Uterus (tissue), 2 donors: ENCODE measurements around the gene HBQ1.
"Not testable (repeated sequence)": the region's sequence is repeated elsewhere in the genome, so short reads cannot be mapped to it uniquely, and the experiment has no call there.

ENCODE experiments used
- CTCF ChIP-seq, 4 experiments: fragments of 200-600 bp in 2 of 4; fragments of 450-650 bp in 2 of 4; sonication (generic) in 2 of 4; IDR thresholded peaks; one replicate each; pipeline ENCODE4 v1.5.1; 2016 to 2019; ENCODE audit warnings: antibody characterized with exemption in 4 of 4, mild to moderate bottlenecking in 2 of 4, moderate library complexity in 1 of 4
- POLR2A ChIP-seq, 2 donors: fragments of 450-650 bp; IDR thresholded peaks; one replicate each; pipeline ENCODE4 v1.6.1; 2016; ENCODE audit warnings: antibody characterized with exemption in 2 of 2, mild to moderate bottlenecking in 1 of 2, moderate library complexity in 1 of 2

GRCh38 chr16:164134-164823 lies 16.0 kb upstream of the HBQ1 start:
- TF ChIP-seq POLR2A, CTCF (IDR thresholded peaks at IDR 0.05): not testable (repeated sequence)
